ENCODE measurements around the gene KRTAP10-11. TPM values are rescaled to one million over a fixed set of nuclear protein-coding genes. Genes with fewer than 3 reads are reported as not detected.
"Not testable (repeated sequence)": the region's sequence is repeated elsewhere in the genome, so short reads cannot be mapped to it uniquely, and the experiment has no call there.

Gene KRTAP10-11
- total RNA-seq, 1 donor from 2014 or later: not detected

DNA sequence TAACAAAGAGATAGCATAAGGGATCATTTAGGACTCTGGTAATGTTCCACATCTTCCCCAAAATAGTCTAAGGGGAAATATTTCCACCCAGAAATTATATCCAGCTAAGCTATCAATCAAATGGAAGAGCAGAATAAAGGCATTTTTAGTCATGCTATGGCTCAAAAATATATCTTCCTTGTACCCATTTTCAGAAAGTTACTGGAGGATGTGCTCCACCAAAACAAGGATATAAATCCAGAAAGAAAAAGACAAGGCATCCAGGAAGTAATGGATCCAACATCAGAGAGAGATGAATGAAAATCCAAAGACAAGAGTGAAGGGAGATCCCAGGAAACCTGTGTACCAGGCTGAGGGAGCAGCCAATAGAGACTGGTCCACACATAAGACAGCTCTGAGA is 37.0 kb upstream of the KRTAP10-11 start:
- DNase-seq (ENCODE audit: low read depth): no peak
- H3K4me1 ChIP-seq (ENCODE audit: insufficient read depth, low read length): no peaks in the 10 kb centered on the region
- no peak overlapping the region for H3K4me3 Mint-ChIP-seq (ENCODE audit: unreplicated experiment)
- H3K9me3 Mint-ChIP-seq (ENCODE audit: unreplicated experiment): peaks cover 32% of the 10 kb centered on the region
- H3K27me3 ChIP-seq (ENCODE audit: insufficient read depth, low read length): no peaks in the 10 kb centered on the region
- no peak overlapping the region for H3K9ac ChIP-seq (ENCODE audit: low read length)
- peaks cover 2% of the 10 kb centered on the region for H3K36me3 Mint-ChIP-seq (ENCODE audit: low read depth, unreplicated experiment)
- TF ChIP-seq EZH2 (IDR thresholded peaks at IDR 0.05; ENCODE audit: insufficient read depth, low read length): no peak
- TF ChIP-seq, protein P1, sequence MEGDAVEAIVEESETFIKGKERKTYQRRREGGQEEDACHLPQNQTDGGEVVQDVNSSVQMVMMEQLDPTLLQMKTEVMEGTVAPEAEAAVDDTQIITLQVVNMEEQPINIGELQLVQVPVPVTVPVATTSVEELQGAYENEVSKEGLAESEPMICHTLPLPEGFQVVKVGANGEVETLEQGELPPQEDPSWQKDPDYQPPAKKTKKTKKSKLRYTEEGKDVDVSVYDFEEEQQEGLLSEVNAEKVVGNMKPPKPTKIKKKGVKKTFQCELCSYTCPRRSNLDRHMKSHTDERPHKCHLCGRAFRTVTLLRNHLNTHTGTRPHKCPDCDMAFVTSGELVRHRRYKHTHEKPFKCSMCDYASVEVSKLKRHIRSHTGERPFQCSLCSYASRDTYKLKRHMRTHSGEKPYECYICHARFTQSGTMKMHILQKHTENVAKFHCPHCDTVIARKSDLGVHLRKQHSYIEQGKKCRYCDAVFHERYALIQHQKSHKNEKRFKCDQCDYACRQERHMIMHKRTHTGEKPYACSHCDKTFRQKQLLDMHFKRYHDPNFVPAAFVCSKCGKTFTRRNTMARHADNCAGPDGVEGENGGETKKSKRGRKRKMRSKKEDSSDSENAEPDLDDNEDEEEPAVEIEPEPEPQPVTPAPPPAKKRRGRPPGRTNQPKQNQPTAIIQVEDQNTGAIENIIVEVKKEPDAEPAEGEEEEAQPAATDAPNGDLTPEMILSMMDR (IDR thresholded peaks at IDR 0.05; ENCODE audit: insufficient read depth, low read depth, low read length): no peak
- no peaks in the 10 kb centered on the region for H3K79me2 ChIP-seq (ENCODE audit: insufficient read depth, low read length)
- H3K27ac ChIP-seq (ENCODE audit: low read depth, low read length): no peak overlapping the region
- H3K4me3 ChIP-seq (ENCODE audit: insufficient read depth, low read depth, low read length): no peak overlapping the region
- FAIRE-seq: no peak
- H3K36me3 ChIP-seq (ENCODE audit: insufficient read depth, low read length): no peaks in the 10 kb centered on the region
- H3K4me2 ChIP-seq (ENCODE audit: low read length): no peak overlapping the region
- H2AFZ ChIP-seq (ENCODE audit: low read depth, low read length): no peak overlapping the region
- H3K9me3 ChIP-seq (ENCODE audit: insufficient read depth, low read depth, low read length): peaks cover 9% of the 10 kb centered on the region
- H3K27ac Mint-ChIP-seq (ENCODE audit: unreplicated experiment): no peak overlapping the region
- no peaks in the 10 kb centered on the region for H4K20me1 ChIP-seq (ENCODE audit: insufficient read depth, low read length)
- H3K27me3 Mint-ChIP-seq (ENCODE audit: low read depth, unreplicated experiment): peaks cover 17% of the 10 kb centered on the region
- no peaks in the 10 kb centered on the region for H3K4me1 Mint-ChIP-seq (ENCODE audit: low read depth, unreplicated experiment)

DNA sequence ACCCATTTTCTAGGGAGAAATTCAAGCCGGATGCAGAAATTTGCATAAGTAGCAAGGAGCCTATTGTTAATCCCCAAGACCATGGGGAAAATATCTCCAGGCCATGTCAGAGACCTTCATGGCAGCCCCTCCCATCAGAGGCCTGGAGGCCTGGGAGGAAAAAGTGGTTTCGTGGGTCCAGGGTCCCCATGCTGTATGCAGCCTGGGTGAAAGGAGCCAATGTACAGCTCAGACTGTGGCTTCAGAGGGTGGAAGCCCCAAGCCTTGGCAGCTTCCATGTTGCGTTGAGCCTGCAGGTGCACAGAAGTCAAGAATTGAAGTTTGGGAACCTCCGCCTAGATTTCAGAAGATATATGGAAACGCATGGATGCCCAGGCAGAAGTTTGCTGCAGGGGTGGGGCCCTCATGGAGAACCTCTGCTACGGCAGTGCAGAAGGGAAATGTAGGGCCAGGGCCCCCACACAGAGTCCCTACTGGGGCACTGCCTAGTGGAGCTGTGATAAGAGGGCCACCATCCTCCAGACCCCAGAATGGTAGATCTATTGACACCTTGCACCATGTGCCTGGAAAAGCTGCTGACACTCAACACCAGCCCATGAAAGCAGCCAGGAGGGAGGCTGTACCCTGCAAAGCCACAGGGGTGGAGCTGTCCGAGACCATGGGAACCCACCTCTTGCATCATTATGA is 35.9 kb upstream of the KRTAP10-11 start:
- not testable (repeated sequence) for DNase-seq (ENCODE audit: low read depth); H3K79me2 ChIP-seq (ENCODE audit: insufficient read depth, low read length)

DNA sequence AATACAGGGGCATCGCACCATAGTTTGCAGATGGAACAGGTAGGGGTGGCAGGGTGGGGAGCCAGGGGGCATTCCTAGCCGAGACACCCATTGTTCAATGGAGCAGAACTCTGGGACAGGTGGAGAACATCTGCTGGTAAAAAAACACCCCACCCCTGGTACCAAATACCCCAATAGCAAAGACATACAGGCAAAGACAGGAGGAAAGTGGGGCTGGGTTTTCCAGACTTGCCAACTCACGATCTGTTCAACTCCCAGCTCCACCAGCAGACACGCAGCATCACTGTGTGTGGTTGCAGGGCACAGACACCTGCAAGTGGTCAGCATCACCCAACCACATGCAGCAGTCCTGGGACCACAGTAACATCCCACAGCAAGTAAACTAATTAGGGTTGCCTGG is 34.7 kb upstream of the KRTAP10-11 start:
- no peaks in the 10 kb centered on the region for H3K4me1 ChIP-seq (ENCODE audit: insufficient read depth, low read length)
- no peaks in the 10 kb centered on the region for H3K79me2 ChIP-seq (ENCODE audit: insufficient read depth, low read length)
- no peak for TF ChIP-seq EZH2 (IDR thresholded peaks at IDR 0.05; ENCODE audit: insufficient read depth, low read length)
- TF ChIP-seq, protein P1 (IDR thresholded peaks at IDR 0.05; ENCODE audit: insufficient read depth, low read depth, low read length): no peak
- Mint-ChIP-seq H3K27me3 (ENCODE audit: low read depth, unreplicated experiment) (peaks cover 21% of the 10 kb centered on the region), H3K36me3 (ENCODE audit: low read depth, unreplicated experiment) (peaks cover 2% of the 10 kb centered on the region), H3K4me1 (ENCODE audit: low read depth, unreplicated experiment) (no peaks in the 10 kb centered on the region), H3K4me3 (ENCODE audit: unreplicated experiment) (no peak overlapping the region), H3K9me3 (ENCODE audit: unreplicated experiment) (peaks cover 27% of the 10 kb centered on the region), H3K27ac (ENCODE audit: unreplicated experiment) (no peak overlapping the region)
- H3K9me3 ChIP-seq (ENCODE audit: insufficient read depth, low read depth, low read length): peaks cover 9% of the 10 kb centered on the region
- H4K20me1 ChIP-seq (ENCODE audit: insufficient read depth, low read length): no peaks in the 10 kb centered on the region
- H2AFZ ChIP-seq (ENCODE audit: low read depth, low read length): no peak overlapping the region
- no peak overlapping the region for H3K27ac ChIP-seq (ENCODE audit: low read depth, low read length)
- FAIRE-seq (no peak), DNase-seq (ENCODE audit: low read depth) (no peak)
- H3K36me3 ChIP-seq (ENCODE audit: insufficient read depth, low read length): no peaks in the 10 kb centered on the region
- H3K4me2 ChIP-seq (ENCODE audit: low read length): no peak overlapping the region
- H3K27me3 ChIP-seq (ENCODE audit: insufficient read depth, low read length): no peaks in the 10 kb centered on the region
- H3K9ac ChIP-seq (ENCODE audit: low read length): no peak overlapping the region
- no peak overlapping the region for H3K4me3 ChIP-seq (ENCODE audit: insufficient read depth, low read depth, low read length)

More for the DNA sequence above, 35.9 kb upstream of the KRTAP10-11 start:
- H3K4me3 Mint-ChIP-seq (ENCODE audit: unreplicated experiment); H2AFZ ChIP-seq (ENCODE audit: low read depth, low read length); H3K4me3 ChIP-seq (ENCODE audit: insufficient read depth, low read depth, low read length); H3K9ac ChIP-seq (ENCODE audit: low read length); H3K36me3 ChIP-seq (ENCODE audit: insufficient read depth, low read length); H3K27ac ChIP-seq (ENCODE audit: low read depth, low read length); H3K4me1 ChIP-seq (ENCODE audit: insufficient read depth, low read length); H3K27ac Mint-ChIP-seq (ENCODE audit: unreplicated experiment); H3K9me3 ChIP-seq (ENCODE audit: insufficient read depth, low read depth, low read length); H3K27me3 ChIP-seq (ENCODE audit: insufficient read depth, low read length); H3K4me2 ChIP-seq (ENCODE audit: low read length); H3K4me1 Mint-ChIP-seq (ENCODE audit: low read depth, unreplicated experiment); H4K20me1 ChIP-seq (ENCODE audit: insufficient read depth, low read length); FAIRE-seq; H3K36me3 Mint-ChIP-seq (ENCODE audit: low read depth, unreplicated experiment): not testable (repeated sequence)
- Mint-ChIP-seq H3K27me3 (ENCODE audit: low read depth, unreplicated experiment) (peaks cover 16% of the 10 kb centered on the region), H3K9me3 (ENCODE audit: unreplicated experiment) (peaks cover 27% of the 10 kb centered on the region)

Data from astrocyte (in vitro differentiated cells and primary cell).